WTC11 (cell line): Measurements from ENCODE around the gene CNKSR3. TPM values are rescaled to one million over a fixed set of nuclear protein-coding genes. Genes with fewer than 3 reads are reported as not detected.

Experiments used
- ATAC-seq: fragments of 200-7000 bp; cut with Tn5 transposase; 2 replicates; pipeline ENCODE4 v1.10.0; 2021; ENCODE audit warnings: mild to moderate bottlenecking, moderate library complexity
- CTCF ChIA-PET: fragments of 300-600 bp; sonication (Branson Sonifier 250); formaldehyde crosslinking; loops from one replicate; lab custom pipeline; 2021; ENCODE audit warnings: antibody characterized with exemption; lab: Charles Lee
- POLR2A ChIA-PET: fragments of 350-600 bp; sonication (Branson Sonifier 250); formaldehyde crosslinking; loops from one replicate; lab custom pipeline; 2021; ENCODE audit warnings: antibody characterized with exemption; lab: Charles Lee
- DNase-seq: peaks from one replicate; pipeline ENCODE4 v3.0.0; 2021; ENCODE audit warnings: low spot score
- H3K27ac Mint-ChIP-seq: 2 replicates; pipeline ENCODE4 v1.8.0; 2021; ENCODE audit warnings: mixed read lengths
- H3K27me3 Mint-ChIP-seq: 2 replicates; pipeline ENCODE4 v1.8.0; 2021; ENCODE audit warnings: low read depth, mild to moderate bottlenecking, moderate library complexity, mixed read lengths
- H3K36me3 Mint-ChIP-seq: 2 replicates; pipeline ENCODE4 v1.8.0; 2021; ENCODE audit warnings: mixed read lengths
- H3K4me1 Mint-ChIP-seq: 2 replicates; pipeline ENCODE4 v1.8.0; 2022; ENCODE audit warnings: mixed read lengths
- H3K4me3 Mint-ChIP-seq: 2 replicates; pipeline ENCODE4 v1.8.0; 2021; ENCODE audit warnings: mild to moderate bottlenecking, moderate library complexity, mixed read lengths
- H3K9me3 Mint-ChIP-seq: 2 replicates; pipeline ENCODE4 v1.8.0; 2021; ENCODE audit warnings: mixed read lengths
- CREM ChIP-seq: sonication (generic); formaldehyde crosslinking; IDR thresholded peaks from 2 replicates; pipeline ENCODE4 v1.8.1; 2022; ENCODE audit warnings: mild to moderate bottlenecking, missing genetic modification reagents, moderate library complexity
- FOXJ3 ChIP-seq: sonication (generic); formaldehyde crosslinking; IDR thresholded peaks from 2 replicates; pipeline ENCODE4 v1.9.0; 2021; ENCODE audit warnings: missing genetic modification reagents, mild to moderate bottlenecking, borderline replicate concordance
- HMGA2 ChIP-seq: fragments of 250-450 bp; sonication (Bioruptor Pico); IDR thresholded peaks from 2 replicates; pipeline ENCODE4 v1.4.0; 2021; ENCODE audit warnings: mild to moderate bottlenecking, moderate library complexity
- IRF2 ChIP-seq: sonication (generic); formaldehyde crosslinking; IDR thresholded peaks from 2 replicates; pipeline ENCODE4 v1.8.0; 2022; ENCODE audit warnings: low read depth, missing genetic modification reagents, borderline replicate concordance
- NFYB ChIP-seq: sonication (generic); formaldehyde crosslinking; conservative IDR thresholded peaks from 2 replicates; pipeline ENCODE4 v1.8.0; 2022; ENCODE audit warnings: low read depth, missing genetic modification reagents
- NR2C2 ChIP-seq: sonication (generic); formaldehyde crosslinking; IDR thresholded peaks from 2 replicates; pipeline ENCODE4 v1.8.0; 2022; ENCODE audit warnings: mild to moderate bottlenecking, missing genetic modification reagents
- OVOL2 ChIP-seq: fragments of 250-450 bp; sonication (Bioruptor Pico); IDR thresholded peaks from 2 replicates; pipeline ENCODE4 v1.9.0; 2021; ENCODE audit warnings: mild to moderate bottlenecking, borderline replicate concordance
- TCF7 ChIP-seq: sonication (generic); formaldehyde crosslinking; IDR thresholded peaks from 2 replicates; pipeline ENCODE4 v1.8.0; 2022; ENCODE audit warnings: mild to moderate bottlenecking, low read depth, missing genetic modification reagents, moderate library complexity
- ZNF138 ChIP-seq: sonication (generic); formaldehyde crosslinking; conservative IDR thresholded peaks from 2 replicates; pipeline ENCODE4 v1.8.1; 2022; ENCODE audit warnings: mild to moderate bottlenecking, moderate library complexity, missing genetic modification reagents
- ZNF416 ChIP-seq: fragments of 250-450 bp; sonication (Bioruptor Pico); IDR thresholded peaks from 2 replicates; pipeline ENCODE4 v1.9.0; 2021; ENCODE audit warnings: mild to moderate bottlenecking, inconsistent platforms
- total RNA-seq: library from RNA; stranded (reverse); gene quantifications from 3 replicates; pipeline ENCODE4 v1.2.3, GENCODE V29; 2021
- TF ChIP-seq, protein P1 (sequence below): sonication (generic); formaldehyde crosslinking; IDR thresholded peaks from 2 replicates; pipeline ENCODE4 v1.8.1; 2022; ENCODE audit warnings: low read depth, missing genetic modification reagents, borderline replicate concordance
- TF ChIP-seq, protein P2 (sequence below): sonication (generic); formaldehyde crosslinking; IDR thresholded peaks from 2 replicates; pipeline ENCODE4 v1.8.1; 2022; ENCODE audit warnings: low read depth, mild to moderate bottlenecking, moderate library complexity, missing genetic modification reagents, borderline replicate concordance
- TF ChIP-seq, protein P3 (sequence below): fragments of 250-450 bp; sonication (Bioruptor Pico); IDR thresholded peaks from 2 replicates; pipeline ENCODE4 v1.9.0; 2021; ENCODE audit warnings: mild to moderate bottlenecking
- TF ChIP-seq, protein P4 (sequence below): fragments of 200-600 bp; IDR thresholded peaks from 2 replicates; pipeline ENCODE4 v1.8.0; 2022; ENCODE audit warnings: antibody characterized with exemption
- TF ChIP-seq, protein P5 (sequence below): fragments of 250-450 bp; sonication (Bioruptor Pico); IDR thresholded peaks from 2 replicates; pipeline ENCODE4 v1.9.0; 2021; ENCODE audit warnings: mild to moderate bottlenecking, borderline replicate concordance
- TF ChIP-seq, protein P6 (sequence below): sonication (generic); formaldehyde crosslinking; IDR thresholded peaks from 2 replicates; pipeline ENCODE4 v1.8.1; 2023; ENCODE audit warnings: mild to moderate bottlenecking, missing genetic modification reagents, borderline replicate concordance
- TF ChIP-seq, protein P7 (sequence below): sonication (generic); formaldehyde crosslinking; IDR thresholded peaks from 2 replicates; pipeline ENCODE4 v1.8.1; 2023; ENCODE audit warnings: mild to moderate bottlenecking, moderate library complexity, missing genetic modification reagents

The CNKSR3 gene
- total RNA-seq, 1 experiment from 2014 or later, result 5.7 TPM

DNA sequence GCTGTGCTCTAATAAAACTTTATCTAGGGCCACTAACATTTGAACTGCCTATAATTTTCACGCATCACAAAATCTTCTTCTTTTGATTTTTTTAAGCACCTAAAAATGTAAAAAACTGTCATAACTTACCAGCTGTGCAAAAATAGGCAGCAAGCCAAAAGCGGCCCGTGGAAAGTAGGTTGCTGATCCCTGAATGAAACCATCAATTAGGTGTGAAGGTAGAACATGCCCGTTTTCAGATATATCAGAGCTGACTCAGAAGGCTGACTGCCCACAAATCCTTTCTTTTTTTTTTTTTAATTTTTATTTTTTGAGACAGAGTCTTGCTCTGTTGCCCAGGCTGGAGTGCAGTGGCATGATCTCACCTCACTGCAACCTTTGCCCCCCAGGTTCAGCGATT lies 149.0 kb downstream of the CNKSR3 start (continued):
- TF ChIP-seq NR2C2 (CRISPR knock-in tag) (no peak), ZNF416 (CRISPR knock-in tag) (no peak), FOXJ3 (CRISPR knock-in tag) (no peak), OVOL2 (no peak), NFYB (CRISPR knock-in tag) (no peak)

DNA sequence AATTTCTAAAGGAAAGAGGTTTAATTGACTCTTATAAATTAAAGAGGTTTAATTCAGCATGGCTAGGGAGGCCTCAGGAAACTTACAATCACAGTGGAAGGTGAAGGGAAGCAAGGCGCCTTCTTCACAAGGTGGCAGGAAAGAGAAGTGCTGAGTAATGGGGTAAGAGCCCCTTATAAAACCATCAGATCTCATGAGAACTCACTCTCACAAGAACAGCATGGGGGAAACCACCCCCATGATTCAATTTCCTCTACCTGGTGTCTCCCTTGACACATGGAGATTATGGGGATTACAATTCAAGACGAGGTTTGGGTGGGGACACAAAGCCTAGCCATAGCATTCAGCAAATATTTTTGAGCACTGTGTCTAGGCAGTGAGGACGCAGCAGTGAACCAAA lies 150.0 kb downstream of the CNKSR3 start:
- POLR2A ChIA-PET, result no interaction called here
- H3K9me3 Mint-ChIP-seq, result peaks cover 5% of the 10 kb centered on the region
- no peak for DNase-seq
- TF ChIP-seq, protein P1, sequence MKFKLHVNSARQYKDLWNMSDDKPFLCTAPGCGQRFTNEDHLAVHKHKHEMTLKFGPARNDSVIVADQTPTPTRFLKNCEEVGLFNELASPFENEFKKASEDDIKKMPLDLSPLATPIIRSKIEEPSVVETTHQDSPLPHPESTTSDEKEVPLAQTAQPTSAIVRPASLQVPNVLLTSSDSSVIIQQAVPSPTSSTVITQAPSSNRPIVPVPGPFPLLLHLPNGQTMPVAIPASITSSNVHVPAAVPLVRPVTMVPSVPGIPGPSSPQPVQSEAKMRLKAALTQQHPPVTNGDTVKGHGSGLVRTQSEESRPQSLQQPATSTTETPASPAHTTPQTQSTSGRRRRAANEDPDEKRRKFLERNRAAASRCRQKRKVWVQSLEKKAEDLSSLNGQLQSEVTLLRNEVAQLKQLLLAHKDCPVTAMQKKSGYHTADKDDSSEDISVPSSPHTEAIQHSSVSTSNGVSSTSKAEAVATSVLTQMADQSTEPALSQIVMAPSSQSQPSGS (CRISPR knock-in tag), result no peak
- TF ChIP-seq, protein P2, sequence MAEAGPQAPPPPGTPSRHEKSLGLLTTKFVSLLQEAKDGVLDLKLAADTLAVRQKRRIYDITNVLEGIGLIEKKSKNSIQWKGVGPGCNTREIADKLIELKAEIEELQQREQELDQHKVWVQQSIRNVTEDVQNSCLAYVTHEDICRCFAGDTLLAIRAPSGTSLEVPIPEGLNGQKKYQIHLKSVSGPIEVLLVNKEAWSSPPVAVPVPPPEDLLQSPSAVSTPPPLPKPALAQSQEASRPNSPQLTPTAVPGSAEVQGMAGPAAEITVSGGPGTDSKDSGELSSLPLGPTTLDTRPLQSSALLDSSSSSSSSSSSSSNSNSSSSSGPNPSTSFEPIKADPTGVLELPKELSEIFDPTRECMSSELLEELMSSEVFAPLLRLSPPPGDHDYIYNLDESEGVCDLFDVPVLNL (CRISPR knock-in tag), result no peak
- TF ChIP-seq, protein P3, sequence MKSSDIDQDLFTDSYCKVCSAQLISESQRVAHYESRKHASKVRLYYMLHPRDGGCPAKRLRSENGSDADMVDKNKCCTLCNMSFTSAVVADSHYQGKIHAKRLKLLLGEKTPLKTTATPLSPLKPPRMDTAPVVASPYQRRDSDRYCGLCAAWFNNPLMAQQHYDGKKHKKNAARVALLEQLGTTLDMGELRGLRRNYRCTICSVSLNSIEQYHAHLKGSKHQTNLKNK (CRISPR knock-in tag), result no peak
- TF ChIP-seq, protein P4, sequence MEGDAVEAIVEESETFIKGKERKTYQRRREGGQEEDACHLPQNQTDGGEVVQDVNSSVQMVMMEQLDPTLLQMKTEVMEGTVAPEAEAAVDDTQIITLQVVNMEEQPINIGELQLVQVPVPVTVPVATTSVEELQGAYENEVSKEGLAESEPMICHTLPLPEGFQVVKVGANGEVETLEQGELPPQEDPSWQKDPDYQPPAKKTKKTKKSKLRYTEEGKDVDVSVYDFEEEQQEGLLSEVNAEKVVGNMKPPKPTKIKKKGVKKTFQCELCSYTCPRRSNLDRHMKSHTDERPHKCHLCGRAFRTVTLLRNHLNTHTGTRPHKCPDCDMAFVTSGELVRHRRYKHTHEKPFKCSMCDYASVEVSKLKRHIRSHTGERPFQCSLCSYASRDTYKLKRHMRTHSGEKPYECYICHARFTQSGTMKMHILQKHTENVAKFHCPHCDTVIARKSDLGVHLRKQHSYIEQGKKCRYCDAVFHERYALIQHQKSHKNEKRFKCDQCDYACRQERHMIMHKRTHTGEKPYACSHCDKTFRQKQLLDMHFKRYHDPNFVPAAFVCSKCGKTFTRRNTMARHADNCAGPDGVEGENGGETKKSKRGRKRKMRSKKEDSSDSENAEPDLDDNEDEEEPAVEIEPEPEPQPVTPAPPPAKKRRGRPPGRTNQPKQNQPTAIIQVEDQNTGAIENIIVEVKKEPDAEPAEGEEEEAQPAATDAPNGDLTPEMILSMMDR, result no peak
- TF ChIP-seq IRF2 (CRISPR knock-in tag) (no peak), HMGA2 (no peak), ZNF138 (no peak), CREM (CRISPR knock-in tag) (no peak), TCF7 (CRISPR knock-in tag) (no peak)
- TF ChIP-seq, protein P5, sequence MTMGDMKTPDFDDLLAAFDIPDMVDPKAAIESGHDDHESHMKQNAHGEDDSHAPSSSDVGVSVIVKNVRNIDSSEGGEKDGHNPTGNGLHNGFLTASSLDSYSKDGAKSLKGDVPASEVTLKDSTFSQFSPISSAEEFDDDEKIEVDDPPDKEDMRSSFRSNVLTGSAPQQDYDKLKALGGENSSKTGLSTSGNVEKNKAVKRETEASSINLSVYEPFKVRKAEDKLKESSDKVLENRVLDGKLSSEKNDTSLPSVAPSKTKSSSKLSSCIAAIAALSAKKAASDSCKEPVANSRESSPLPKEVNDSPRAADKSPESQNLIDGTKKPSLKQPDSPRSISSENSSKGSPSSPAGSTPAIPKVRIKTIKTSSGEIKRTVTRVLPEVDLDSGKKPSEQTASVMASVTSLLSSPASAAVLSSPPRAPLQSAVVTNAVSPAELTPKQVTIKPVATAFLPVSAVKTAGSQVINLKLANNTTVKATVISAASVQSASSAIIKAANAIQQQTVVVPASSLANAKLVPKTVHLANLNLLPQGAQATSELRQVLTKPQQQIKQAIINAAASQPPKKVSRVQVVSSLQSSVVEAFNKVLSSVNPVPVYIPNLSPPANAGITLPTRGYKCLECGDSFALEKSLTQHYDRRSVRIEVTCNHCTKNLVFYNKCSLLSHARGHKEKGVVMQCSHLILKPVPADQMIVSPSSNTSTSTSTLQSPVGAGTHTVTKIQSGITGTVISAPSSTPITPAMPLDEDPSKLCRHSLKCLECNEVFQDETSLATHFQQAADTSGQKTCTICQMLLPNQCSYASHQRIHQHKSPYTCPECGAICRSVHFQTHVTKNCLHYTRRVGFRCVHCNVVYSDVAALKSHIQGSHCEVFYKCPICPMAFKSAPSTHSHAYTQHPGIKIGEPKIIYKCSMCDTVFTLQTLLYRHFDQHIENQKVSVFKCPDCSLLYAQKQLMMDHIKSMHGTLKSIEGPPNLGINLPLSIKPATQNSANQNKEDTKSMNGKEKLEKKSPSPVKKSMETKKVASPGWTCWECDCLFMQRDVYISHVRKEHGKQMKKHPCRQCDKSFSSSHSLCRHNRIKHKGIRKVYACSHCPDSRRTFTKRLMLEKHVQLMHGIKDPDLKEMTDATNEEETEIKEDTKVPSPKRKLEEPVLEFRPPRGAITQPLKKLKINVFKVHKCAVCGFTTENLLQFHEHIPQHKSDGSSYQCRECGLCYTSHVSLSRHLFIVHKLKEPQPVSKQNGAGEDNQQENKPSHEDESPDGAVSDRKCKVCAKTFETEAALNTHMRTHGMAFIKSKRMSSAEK, result no peak
- TF ChIP-seq, protein P6, sequence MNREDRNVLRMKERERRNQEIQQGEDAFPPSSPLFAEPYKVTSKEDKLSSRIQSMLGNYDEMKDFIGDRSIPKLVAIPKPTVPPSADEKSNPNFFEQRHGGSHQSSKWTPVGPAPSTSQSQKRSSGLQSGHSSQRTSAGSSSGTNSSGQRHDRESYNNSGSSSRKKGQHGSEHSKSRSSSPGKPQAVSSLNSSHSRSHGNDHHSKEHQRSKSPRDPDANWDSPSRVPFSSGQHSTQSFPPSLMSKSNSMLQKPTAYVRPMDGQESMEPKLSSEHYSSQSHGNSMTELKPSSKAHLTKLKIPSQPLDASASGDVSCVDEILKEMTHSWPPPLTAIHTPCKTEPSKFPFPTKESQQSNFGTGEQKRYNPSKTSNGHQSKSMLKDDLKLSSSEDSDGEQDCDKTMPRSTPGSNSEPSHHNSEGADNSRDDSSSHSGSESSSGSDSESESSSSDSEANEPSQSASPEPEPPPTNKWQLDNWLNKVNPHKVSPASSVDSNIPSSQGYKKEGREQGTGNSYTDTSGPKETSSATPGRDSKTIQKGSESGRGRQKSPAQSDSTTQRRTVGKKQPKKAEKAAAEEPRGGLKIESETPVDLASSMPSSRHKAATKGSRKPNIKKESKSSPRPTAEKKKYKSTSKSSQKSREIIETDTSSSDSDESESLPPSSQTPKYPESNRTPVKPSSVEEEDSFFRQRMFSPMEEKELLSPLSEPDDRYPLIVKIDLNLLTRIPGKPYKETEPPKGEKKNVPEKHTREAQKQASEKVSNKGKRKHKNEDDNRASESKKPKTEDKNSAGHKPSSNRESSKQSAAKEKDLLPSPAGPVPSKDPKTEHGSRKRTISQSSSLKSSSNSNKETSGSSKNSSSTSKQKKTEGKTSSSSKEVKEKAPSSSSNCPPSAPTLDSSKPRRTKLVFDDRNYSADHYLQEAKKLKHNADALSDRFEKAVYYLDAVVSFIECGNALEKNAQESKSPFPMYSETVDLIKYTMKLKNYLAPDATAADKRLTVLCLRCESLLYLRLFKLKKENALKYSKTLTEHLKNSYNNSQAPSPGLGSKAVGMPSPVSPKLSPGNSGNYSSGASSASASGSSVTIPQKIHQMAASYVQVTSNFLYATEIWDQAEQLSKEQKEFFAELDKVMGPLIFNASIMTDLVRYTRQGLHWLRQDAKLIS, result no peak
- TF ChIP-seq, protein P7, sequence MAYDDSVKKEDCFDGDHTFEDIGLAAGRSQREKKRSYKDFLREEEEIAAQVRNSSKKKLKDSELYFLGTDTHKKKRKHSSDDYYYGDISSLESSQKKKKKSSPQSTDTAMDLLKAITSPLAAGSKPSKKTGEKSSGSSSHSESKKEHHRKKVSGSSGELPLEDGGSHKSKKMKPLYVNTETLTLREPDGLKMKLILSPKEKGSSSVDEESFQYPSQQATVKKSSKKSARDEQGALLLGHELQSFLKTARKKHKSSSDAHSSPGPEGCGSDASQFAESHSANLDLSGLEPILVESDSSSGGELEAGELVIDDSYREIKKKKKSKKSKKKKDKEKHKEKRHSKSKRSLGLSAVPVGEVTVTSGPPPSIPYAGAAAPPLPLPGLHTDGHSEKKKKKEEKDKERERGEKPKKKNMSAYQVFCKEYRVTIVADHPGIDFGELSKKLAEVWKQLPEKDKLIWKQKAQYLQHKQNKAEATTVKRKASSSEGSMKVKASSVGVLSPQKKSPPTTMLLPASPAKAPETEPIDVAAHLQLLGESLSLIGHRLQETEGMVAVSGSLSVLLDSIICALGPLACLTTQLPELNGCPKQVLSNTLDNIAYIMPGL (CRISPR knock-in tag), result no peak
- H3K27ac Mint-ChIP-seq, result no peak overlapping the region
- H3K27me3 Mint-ChIP-seq, result no peaks in the 10 kb centered on the region
- peaks cover 5% of the 10 kb centered on the region; the same call in 1 of the 2 replicates for H3K4me1 Mint-ChIP-seq
- no peak for ATAC-seq
- CTCF ChIA-PET, result no interaction called here
- no peaks in the 10 kb centered on the region for H3K36me3 Mint-ChIP-seq
- H3K4me3 Mint-ChIP-seq, result no peak overlapping the region
